ENCODE results near the gene WDR64.

WDR64 gene

DNA sequence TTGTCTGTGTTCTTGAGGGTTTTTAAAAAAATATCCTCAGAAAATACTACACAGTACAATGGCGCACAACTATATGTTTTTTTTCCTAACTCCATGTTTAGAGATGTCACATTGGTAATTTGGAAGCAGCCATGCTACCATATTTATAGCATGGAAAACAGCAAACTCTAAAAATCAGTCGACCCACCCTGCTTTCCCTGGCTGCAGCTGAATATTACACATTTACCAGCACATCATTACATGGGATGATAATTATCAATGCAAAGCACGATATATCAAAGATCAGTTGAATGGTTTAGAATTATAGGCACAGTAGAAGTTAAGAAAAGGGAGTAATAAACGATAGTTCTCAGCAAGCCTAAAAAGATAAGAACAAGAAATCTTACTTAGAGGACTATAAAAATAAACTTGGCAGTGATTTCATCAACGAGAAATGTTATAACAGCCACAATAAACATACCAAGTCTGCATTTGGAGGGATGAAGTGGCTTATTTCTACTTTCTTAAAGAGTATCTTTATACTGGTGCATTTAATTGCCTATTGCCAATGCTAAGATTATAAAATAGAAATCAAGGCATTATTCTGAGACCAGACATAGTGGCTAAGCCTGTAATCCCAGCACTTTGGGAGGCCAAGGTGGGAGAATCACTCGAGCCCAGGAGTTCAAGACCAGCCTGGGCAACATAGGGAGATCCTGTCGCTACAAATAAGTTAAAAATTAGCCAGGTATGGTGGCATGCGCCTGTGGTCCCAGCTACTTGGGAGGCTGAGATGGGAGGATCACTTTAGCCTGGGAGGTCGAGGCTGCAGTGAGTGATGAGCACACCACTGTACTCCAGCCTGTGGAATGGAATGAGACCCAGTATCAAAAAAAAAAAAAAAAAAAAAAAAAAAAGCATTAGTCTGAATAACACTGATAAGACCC lies 43.4 kb downstream of the WDR64 start:
- Histone ChIP-seq H3K79me2 (ENCODE audit: control insufficient read depth, insufficient read depth, low read length, poor library complexity) (no peaks in the 10 kb centered on the region), H2AFZ (ENCODE audit: insufficient read depth, low read length, poor library complexity) (no peak overlapping the region), H2BK12ac (ENCODE audit: low read length) (no peak overlapping the region), H4K91ac (ENCODE audit: low read depth, low read length) (no peak overlapping the region), H3K36me3 (ENCODE audit: control insufficient read depth in 1 of 2, insufficient read depth in 2 of 2, low read length in 2 of 2) (no peaks in the 10 kb centered on the region), H3K4me3 (ENCODE audit: low read depth, low read length) (no peak overlapping the region), H3K9ac (ENCODE audit: low read length) (no peak overlapping the region), H3K4me1 (ENCODE audit: control insufficient read depth in 1 of 2, insufficient read depth in 2 of 2, low read length in 2 of 2) (peaks cover 2 to 6% of the 10 kb centered on the region in 2 experiments), H3K27me3 (ENCODE audit: insufficient read depth, low read length) (no peaks in the 10 kb centered on the region), H3K27ac (ENCODE audit: low read depth, low read length) (no peak overlapping the region), H3K18ac (ENCODE audit: low read length) (no peak overlapping the region), H3K79me1 (ENCODE audit: low read length) (no peaks in the 10 kb centered on the region), H3K9me3 (ENCODE audit: insufficient read depth, low read depth, low read length) (no peaks in the 10 kb centered on the region), H2BK5ac (ENCODE audit: low read depth, low read length, poor library complexity) (no peak overlapping the region), H3K4ac (ENCODE audit: low read depth, low read length) (no peak overlapping the region), H4K8ac (ENCODE audit: low read depth, low read length) (no peak overlapping the region), H2BK120ac (ENCODE audit: insufficient read depth, low read length, poor library complexity) (no peak overlapping the region), H3K23ac (ENCODE audit: low read length) (no peak overlapping the region), H4K12ac (ENCODE audit: low read depth, low read length) (no peak overlapping the region), H3K4me2 (ENCODE audit: low read length) (no peak overlapping the region), H2AK5ac (ENCODE audit: low read length) (no peak overlapping the region), H3K14ac (ENCODE audit: low read length) (no peak overlapping the region)
- DNase-seq = no peak
- no CpG with 5 or more reads among the region's 9 CpGs for WGBS (ENCODE audit: extremely low coverage, insufficient coverage, insufficient read length)

DNA sequence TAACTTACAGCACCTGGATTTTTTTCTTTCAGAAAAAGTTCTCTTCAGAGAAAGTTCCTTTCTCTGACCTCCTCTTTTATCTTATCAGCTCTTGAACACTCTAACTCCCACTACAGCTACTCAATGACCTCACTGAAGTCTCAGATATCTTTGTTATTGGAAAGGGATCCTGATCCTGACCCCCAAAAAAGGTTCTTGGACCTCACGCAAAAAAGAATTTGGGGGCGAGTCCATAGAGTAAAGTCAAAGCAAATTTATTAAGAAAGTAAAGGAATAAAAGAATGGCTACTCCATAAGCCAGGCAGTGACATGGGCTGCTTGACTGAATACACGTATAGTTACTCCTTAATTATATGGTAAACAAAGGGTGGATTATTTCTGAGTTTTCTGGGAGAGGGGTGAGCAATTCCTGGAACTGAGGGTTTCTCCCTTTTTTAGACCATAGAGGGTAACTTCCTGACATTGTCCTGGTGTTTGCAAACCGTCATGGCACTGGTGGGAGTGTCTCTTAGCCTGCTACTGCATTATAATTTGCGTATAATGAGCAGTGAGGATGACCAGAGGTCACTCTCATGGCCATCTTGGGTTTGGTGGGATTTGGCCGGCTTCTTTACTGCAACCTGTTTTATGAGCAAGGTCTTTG lies 44.2 kb downstream of the WDR64 start:
- no peaks in the 10 kb centered on the region for H3K79me2 ChIP-seq (ENCODE audit: control insufficient read depth, insufficient read depth, low read length, poor library complexity)
- H3K36me3 ChIP-seq (ENCODE audit: control insufficient read depth in 1 of 2, insufficient read depth in 2 of 2, low read length in 2 of 2) = no peaks in the 10 kb centered on the region
- H3K4me1 ChIP-seq (ENCODE audit: control insufficient read depth in 1 of 2, insufficient read depth in 2 of 2, low read length in 2 of 2) = peaks cover 2 to 6% of the 10 kb centered on the region in 2 experiments
- H3K23ac ChIP-seq (ENCODE audit: low read length) = no peak overlapping the region
- H3K4me3 ChIP-seq (ENCODE audit: low read depth, low read length) = no peak overlapping the region
- H3K27ac ChIP-seq (ENCODE audit: low read depth, low read length) = no peak overlapping the region
- H3K4me2 ChIP-seq (ENCODE audit: low read length) = no peak overlapping the region
- H4K12ac ChIP-seq (ENCODE audit: low read depth, low read length) = no peak overlapping the region
- H4K8ac ChIP-seq (ENCODE audit: low read depth, low read length) = no peak overlapping the region
- no peaks in the 10 kb centered on the region for H3K79me1 ChIP-seq (ENCODE audit: low read length)
- no peak for DNase-seq
- no peak overlapping the region for H3K14ac ChIP-seq (ENCODE audit: low read length)
- H2BK5ac ChIP-seq (ENCODE audit: low read depth, low read length, poor library complexity) = no peak overlapping the region
- H2BK12ac ChIP-seq (ENCODE audit: low read length) = no peak overlapping the region
- H3K4ac ChIP-seq (ENCODE audit: low read depth, low read length) = no peak overlapping the region
- no peaks in the 10 kb centered on the region for H3K27me3 ChIP-seq (ENCODE audit: insufficient read depth, low read length)
- H2AFZ ChIP-seq (ENCODE audit: insufficient read depth, low read length, poor library complexity) = no peak overlapping the region
- H2BK120ac ChIP-seq (ENCODE audit: insufficient read depth, low read length, poor library complexity) = no peak overlapping the region
- no peak overlapping the region for H3K9ac ChIP-seq (ENCODE audit: low read length)
- no peak overlapping the region for H4K91ac ChIP-seq (ENCODE audit: low read depth, low read length)
- WGBS (ENCODE audit: extremely low coverage, insufficient coverage, insufficient read length) = no CpG with 5 or more reads among the region's 6 CpGs
- no peak overlapping the region for H2AK5ac ChIP-seq (ENCODE audit: low read length)
- no peaks in the 10 kb centered on the region for H3K9me3 ChIP-seq (ENCODE audit: insufficient read depth, low read depth, low read length)
- H3K18ac ChIP-seq (ENCODE audit: low read length) = no peak overlapping the region

DNA sequence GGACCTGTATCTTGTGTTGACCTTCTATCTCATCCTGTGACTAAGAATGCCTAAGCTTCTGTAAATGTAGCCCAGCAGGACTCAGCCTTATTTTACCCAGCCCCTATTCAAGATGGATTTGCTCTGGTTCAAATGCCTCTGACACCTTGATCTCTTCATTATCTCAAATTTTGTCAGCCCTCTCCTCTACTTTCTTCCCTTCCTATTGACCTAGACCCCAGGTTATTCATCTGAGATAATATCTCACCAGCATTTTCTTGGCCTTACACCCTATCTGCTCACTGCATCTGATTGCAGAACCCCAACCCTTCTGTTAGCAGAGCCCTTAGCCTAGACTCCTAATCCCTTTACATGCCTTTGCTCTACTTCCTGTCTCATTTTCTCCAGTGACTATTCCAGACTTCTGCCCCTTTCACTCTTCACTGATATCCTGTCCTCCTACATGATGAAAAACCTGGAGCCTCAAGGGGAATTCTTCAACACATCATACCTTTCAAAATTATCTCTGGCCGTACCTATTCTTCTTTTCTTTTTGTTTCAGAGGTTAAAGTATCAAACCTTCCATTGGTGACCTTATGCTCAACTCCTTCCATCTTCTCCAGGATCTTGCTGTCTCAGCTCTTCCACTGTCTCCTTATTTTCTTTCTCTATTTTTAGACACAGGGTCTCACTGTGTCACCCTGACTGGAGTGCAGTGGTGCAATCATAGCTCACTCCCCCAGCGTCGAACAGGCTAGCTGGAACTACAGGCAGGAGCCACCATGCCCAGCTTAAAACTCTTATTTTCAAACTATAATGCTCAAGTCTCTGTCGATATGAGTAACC lies 44.9 kb downstream of the WDR64 start:
- Histone ChIP-seq H2BK120ac (ENCODE audit: insufficient read depth, low read length, poor library complexity) (no peak overlapping the region), H3K14ac (ENCODE audit: low read length) (no peak overlapping the region)
- DNase-seq = peak; percentile 48 to 61

DNA sequence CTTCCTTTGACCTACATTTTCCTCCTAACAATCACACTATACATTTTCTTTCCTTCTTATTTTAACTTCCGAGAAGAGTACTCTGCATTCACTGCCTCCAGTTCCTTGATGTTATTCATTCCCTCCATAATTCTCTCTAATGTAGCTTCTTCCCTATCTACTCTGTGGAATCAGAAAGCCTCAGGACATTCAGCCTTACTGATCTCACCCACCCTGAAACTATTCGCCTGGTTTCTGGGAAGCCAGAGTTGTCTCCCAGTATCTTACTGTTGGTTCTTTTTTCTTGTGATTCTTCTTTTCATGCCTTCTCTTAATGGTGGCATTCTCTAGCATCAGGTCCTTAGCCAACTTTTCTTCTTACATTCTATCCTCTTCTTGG lies 45.5 kb downstream of the WDR64 start:
- Histone ChIP-seq H3K4ac (ENCODE audit: low read depth, low read length) (no peak overlapping the region), H2BK120ac (ENCODE audit: insufficient read depth, low read length, poor library complexity) (no peak overlapping the region), H2AK5ac (ENCODE audit: low read length) (no peak overlapping the region), H2BK5ac (ENCODE audit: low read depth, low read length, poor library complexity) (no peak overlapping the region), H3K18ac (ENCODE audit: low read length) (no peak overlapping the region), H4K12ac (ENCODE audit: low read depth, low read length) (no peak overlapping the region), H3K36me3 (ENCODE audit: control insufficient read depth in 1 of 2, insufficient read depth in 2 of 2, low read length in 2 of 2) (no peaks in the 10 kb centered on the region), H3K27ac (ENCODE audit: low read depth, low read length) (no peak overlapping the region), H3K79me1 (ENCODE audit: low read length) (no peaks in the 10 kb centered on the region), H3K9ac (ENCODE audit: low read length) (no peak overlapping the region), H3K9me3 (ENCODE audit: insufficient read depth, low read depth, low read length) (no peaks in the 10 kb centered on the region), H4K91ac (ENCODE audit: low read depth, low read length) (no peak overlapping the region), H3K4me3 (ENCODE audit: low read depth, low read length) (no peak overlapping the region), H3K79me2 (ENCODE audit: control insufficient read depth, insufficient read depth, low read length, poor library complexity) (no peaks in the 10 kb centered on the region), H2BK12ac (ENCODE audit: low read length) (no peak overlapping the region), H3K27me3 (ENCODE audit: insufficient read depth, low read length) (no peaks in the 10 kb centered on the region), H3K23ac (ENCODE audit: low read length) (no peak overlapping the region), H3K14ac (ENCODE audit: low read length) (no peak overlapping the region), H2AFZ (ENCODE audit: insufficient read depth, low read length, poor library complexity) (no peak overlapping the region), H3K4me1 (ENCODE audit: control insufficient read depth in 1 of 2, insufficient read depth in 2 of 2, low read length in 2 of 2) (peaks cover 2 to 6% of the 10 kb centered on the region in 2 experiments), H4K8ac (ENCODE audit: low read depth, low read length) (no peak overlapping the region), H3K4me2 (ENCODE audit: low read length) (no peak overlapping the region)
- WGBS (ENCODE audit: extremely low coverage, insufficient coverage, insufficient read length) = 100% methylated on average over 1 of the region's 2 CpGs
- peak; percentile 57 to 72 for DNase-seq

More for the DNA sequence above, 44.9 kb downstream of the WDR64 start:
- Histone ChIP-seq H3K4me2 (ENCODE audit: low read length) (no peak overlapping the region), H3K79me1 (ENCODE audit: low read length) (no peaks in the 10 kb centered on the region), H2AFZ (ENCODE audit: insufficient read depth, low read length, poor library complexity) (no peak overlapping the region), H3K4me1 (ENCODE audit: control insufficient read depth in 1 of 2, insufficient read depth in 2 of 2, low read length in 2 of 2) (peaks cover 2 to 6% of the 10 kb centered on the region in 2 experiments), H2AK5ac (ENCODE audit: low read length) (no peak overlapping the region), H2BK5ac (ENCODE audit: low read depth, low read length, poor library complexity) (no peak overlapping the region), H4K91ac (ENCODE audit: low read depth, low read length) (no peak overlapping the region), H3K27ac (ENCODE audit: low read depth, low read length) (no peak overlapping the region), H3K79me2 (ENCODE audit: control insufficient read depth, insufficient read depth, low read length, poor library complexity) (no peaks in the 10 kb centered on the region), H3K27me3 (ENCODE audit: insufficient read depth, low read length) (no peaks in the 10 kb centered on the region), H3K36me3 (ENCODE audit: control insufficient read depth in 1 of 2, insufficient read depth in 2 of 2, low read length in 2 of 2) (no peaks in the 10 kb centered on the region), H3K4me3 (ENCODE audit: low read depth, low read length) (no peak overlapping the region), H3K9me3 (ENCODE audit: insufficient read depth, low read depth, low read length) (no peaks in the 10 kb centered on the region), H4K12ac (ENCODE audit: low read depth, low read length) (no peak overlapping the region), H3K18ac (ENCODE audit: low read length) (no peak overlapping the region), H3K23ac (ENCODE audit: low read length) (no peak overlapping the region), H3K9ac (ENCODE audit: low read length) (no peak overlapping the region), H3K4ac (ENCODE audit: low read depth, low read length) (no peak overlapping the region), H4K8ac (ENCODE audit: low read depth, low read length) (no peak overlapping the region), H2BK12ac (ENCODE audit: low read length) (no peak overlapping the region)
- WGBS (ENCODE audit: extremely low coverage, insufficient coverage, insufficient read length) = no CpG with 5 or more reads among the region's 4 CpGs

Measured in trophoblast cell (in vitro differentiated cells and primary cell).